Panc1 (cell line): ENCODE measurements around the gene ARID5A. TPM values are rescaled to one million over a fixed set of nuclear protein-coding genes. Genes with fewer than 3 reads are reported as not detected.
A peak's percentile ranks its signal among the peaks of the same experiment; 100 is the strongest.

Experiments
- ATAC-seq: fragments of 200-7000 bp; cut with Tn5 transposase; 2 replicates; pipeline ENCODE4 v1.9.1; 2020; ENCODE audit warnings: mild to moderate bottlenecking, moderate library complexity
- BruUV-seq: library from RNA; stranded (reverse); fragments of 400-500 nt; replicated peaks from 2 replicates; lab custom pipeline; 2021; lab: Mats Ljungman, UMichigan
- CTCF ChIA-PET: fragments of 300-600 bp; sonication (Branson Sonifier 250); formaldehyde crosslinking; loops from one replicate; lab custom pipeline; 2022; ENCODE audit warnings: antibody characterized with exemption; lab: Charles Lee
- POLR2A ChIA-PET: fragments of 300-600 bp; sonication (Branson Sonifier 250); formaldehyde crosslinking; loops from one replicate; lab custom pipeline; 2022; ENCODE audit warnings: antibody characterized with exemption; lab: Charles Lee
- DNase-seq: peaks from one replicate; pipeline ENCODE4 v3.0.0-alpha.2; 2010; ENCODE audit warnings: low read depth, low spot score
- H3K27ac ChIP-seq: 2 replicates; pipeline ENCODE4 v1.5.1; 2011; ENCODE audit warnings: mild to moderate bottlenecking, low read length, inconsistent platforms
- H3K27me3 ChIP-seq: fragments of 200-500 bp; sonication (Bioruptor generic); 2 replicates; pipeline ENCODE4 v1.6.0; 2014; ENCODE audit warnings: low read length, inconsistent platforms; ENCODE audit not compliant: control insufficient read depth, insufficient read depth
- H3K36me3 ChIP-seq: fragments of 200-500 bp; sonication (Bioruptor generic); 2 replicates; pipeline ENCODE4 v1.5.1; 2014; ENCODE audit warnings: inconsistent platforms, mild to moderate bottlenecking, low read length, moderate library complexity; ENCODE audit not compliant: control insufficient read depth, insufficient read depth
- H3K4me1 ChIP-seq: 2 replicates; pipeline ENCODE4 v1.5.1; 2011; ENCODE audit warnings: inconsistent platforms, mild to moderate bottlenecking, low read length, moderate library complexity; ENCODE audit not compliant: control insufficient read depth, insufficient read depth
- H3K4me3 ChIP-seq, 2 experiments: 2 replicates each; pipeline ENCODE4 v1.5.1; 2011 to 2012; ENCODE audit warnings: low read depth in 2 of 2, low read length in 2 of 2, mild to moderate bottlenecking in 2 of 2, inconsistent platforms in 1 of 2, moderate library complexity in 1 of 2
- H3K9me3 ChIP-seq: fragments of 200-500 bp; sonication (Bioruptor generic); 2 replicates; pipeline ENCODE4 v1.5.1; 2014; ENCODE audit warnings: low read depth, mild to moderate bottlenecking, inconsistent platforms, low read length, moderate library complexity; ENCODE audit not compliant: control insufficient read depth, insufficient read depth
- CTCF ChIP-seq: fragments of 450-650 bp; IDR thresholded peaks from 2 replicates; pipeline ENCODE4 v1.5.1; 2017; ENCODE audit warnings: mild to moderate bottlenecking
- POLR2AphosphoS5 ChIP-seq: IDR thresholded peaks from 2 replicates; pipeline ENCODE4 v1.6.1; 2012; ENCODE audit warnings: mild to moderate bottlenecking, low read depth, low read length, moderate library complexity
- REST ChIP-seq, 2 experiments: IDR thresholded peaks; 2 replicates each; pipeline ENCODE4 v1.6.1; 2011 to 2012; ENCODE audit warnings: low read depth in 2 of 2, control low read depth in 1 of 2, low read length in 1 of 2, mild to moderate bottlenecking in 1 of 2, moderate library complexity in 1 of 2; ENCODE audit not compliant: insufficient read depth in 1 of 2
- SIN3A ChIP-seq: IDR thresholded peaks from 2 replicates; pipeline ENCODE4 v1.6.1; 2012; ENCODE audit warnings: low read depth, mild to moderate bottlenecking, low read length, moderate library complexity, borderline replicate concordance; ENCODE audit not compliant: insufficient read depth
- TCF7L2 ChIP-seq: IDR thresholded peaks from 2 replicates; pipeline ENCODE4 v1.6.1; 2011; ENCODE audit warnings: mild to moderate bottlenecking, low read depth, low read length, inconsistent platforms
- in situ Hi-C: cut with HindIII; loops from 2 replicates; pipeline ENCODE4 v1.10.0; 2016; ENCODE audit warnings: low sequenced_read_pairs, low pct_unique_long_range_greater_than_20kb
- intact Hi-C: fragments of 100-400 bp; cut with micrococcal nuclease; formaldehyde crosslinking; loops from one replicate; pipeline ENCODE4 v1.10.0; 2022; ENCODE audit not compliant: unreplicated experiment
- total RNA-seq: library from RNA; stranded (reverse); gene quantifications from one replicate; pipeline ENCODE4 v1.2.1, GENCODE V29; 2021; ENCODE audit not compliant: unreplicated experiment

The ARID5A gene
- total RNA-seq, 1 experiment from 2014 or later: 19.3 TPM

- in situ Hi-C loops (no loop called here), intact Hi-C loops (loop anchor here (10.0 kb wide), 1 partner anchor 139 kb away; no protein-coding TSS in a partner anchor)
- H3K9me3 ChIP-seq: no peaks in the 10 kb centered on the region
- no peaks in the 10 kb centered on the region for H3K27me3 ChIP-seq
- BruUV-seq: no TSS peak
- ChIA-PET POLR2A (no interaction called here), CTCF (interaction anchor here (1.6 kb wide), 1 partner anchor 95 kb away, joined by 4 read pairs; no protein-coding TSS in a partner anchor)
- TF ChIP-seq CTCF (no peak), REST (IDR thresholded peaks at IDR 0.05; ENCODE audit: insufficient read depth in 1 of 2, low read depth in 2 of 2, low read length in 1 of 2) (no peak), SIN3A (no peak), POLR2AphosphoS5 (no peak), TCF7L2 (no peak)
- DNase-seq: no peak
- ATAC-seq: no peak
- H3K4me3 ChIP-seq: no peak overlapping the region
- H3K4me1 ChIP-seq: peaks cover 57% of the 10 kb centered on the region
- peak overlapping the region; percentile 39; the same call in 1 of the 2 replicates for H3K27ac ChIP-seq
- H3K36me3 ChIP-seq: no peaks in the 10 kb centered on the region
Observed at GRCh38 chr2:96503637-96504243, 32.8 kb upstream of the ARID5A start.

GRCh38 chr2:96505231-96505889 is 31.2 kb upstream of the ARID5A start, which contains the start of gene NEURL3:
NEURL3 (minus strand) TSS chr2:96505357; CDS start chr2:96505286, 71 bp downstream.
- TF ChIP-seq REST (IDR thresholded peaks at IDR 0.05; ENCODE audit: insufficient read depth in 1 of 2, low read depth in 2 of 2, low read length in 1 of 2): no peak
- no TSS peak for BruUV-seq

More at GRCh38 chr2:96505231-96505889, 31.2 kb upstream of the ARID5A start, which contains the start of gene NEURL3:
- H3K4me3 ChIP-seq: no peak within 1 kb of the TSS
- DNase-seq (no peak), ATAC-seq (peak; percentile 40)
- no peaks in the 10 kb centered on the region for H3K9me3 ChIP-seq
- H3K36me3 ChIP-seq: no peaks in the 10 kb centered on the region
- no peaks in the 10 kb centered on the region for H3K27me3 ChIP-seq
- peak within 1 kb of the TSS; percentile 82 for H3K27ac ChIP-seq
- intact Hi-C loops: loop anchor here (10.0 kb wide), 1 partner anchor 141 kb away; no protein-coding TSS in a partner anchor
- in situ Hi-C loops: no loop called here
- H3K4me1 ChIP-seq: peaks cover 66% of the 10 kb centered on the region
- ChIA-PET POLR2A (no interaction called here), CTCF (interaction anchor here (0.6 to 0.9 kb wide), 2 partner anchors 95 to 96 kb away, joined by 3 read pairs; no protein-coding TSS in a partner anchor)
